Stomach (tissue), 4 donors: ENCODE data around the gene SLC23A1.

Source experiments
- CTCF ChIP-seq, 7 experiments: fragments of 450-650 bp in 4 of 7; fragments of 200-600 bp in 3 of 7; sonication (generic) in 3 of 7; IDR thresholded peaks; one replicate each; pipeline ENCODE4 v1.5.1; 2016 to 2019; ENCODE audit warnings: antibody characterized with exemption in 7 of 7, control low read depth in 2 of 7, mild to moderate bottlenecking in 1 of 7
- EP300 ChIP-seq: sonication (generic); formaldehyde crosslinking; IDR thresholded peaks from one replicate; pipeline ENCODE4 v1.6.1; 2017; ENCODE audit warnings: antibody characterized with exemption
- POLR2A ChIP-seq, 4 donors: fragments of 450-650 bp; IDR thresholded peaks; one replicate each; pipeline ENCODE4 v1.6.1; 2016; ENCODE audit warnings: antibody characterized with exemption in 4 of 4, control low read depth in 2 of 4, mild to moderate bottlenecking in 1 of 4, moderate library complexity in 1 of 4

DNA sequence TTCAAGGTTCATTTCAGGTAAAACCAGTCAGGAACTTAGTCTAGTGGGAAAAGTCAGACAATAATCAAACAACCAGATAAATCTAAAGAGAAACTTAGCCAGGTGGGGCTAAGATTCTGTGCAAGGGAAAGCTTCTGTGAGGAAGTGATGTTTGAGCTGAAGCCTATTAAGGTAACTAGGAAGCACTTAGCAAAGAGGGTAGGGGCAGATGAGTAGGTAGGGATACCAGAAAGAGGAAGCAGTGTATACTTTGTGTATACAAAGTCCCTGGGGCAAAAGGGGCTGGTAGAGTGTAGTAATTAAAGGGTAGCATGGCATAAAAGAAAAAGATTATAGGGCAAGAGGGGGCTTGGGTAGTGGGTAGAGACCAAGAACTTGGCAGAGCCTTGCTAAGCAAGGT, 24.4 kb upstream of the SLC23A1 start:
- no peak for TF ChIP-seq CTCF (IDR thresholded peaks at IDR 0.05)
- no peak for TF ChIP-seq POLR2A (IDR thresholded peaks at IDR 0.05)
- TF ChIP-seq EP300, result no peak
